B cell (primary cell): ENCODE measurements around the gene CFAP100. TPM values are rescaled to one million over a fixed set of nuclear protein-coding genes. Genes with fewer than 3 reads are reported as not detected.

ENCODE experiments used
- ATAC-seq: fragments of 200-7000 bp; cut with Tn5 transposase; one replicate; pipeline ENCODE4 v1.10.0; 2021; ENCODE audit warnings: low read depth, mild to moderate bottlenecking, moderate number of reproducible peaks, moderate library complexity
- CTCF ChIA-PET: fragments of 350-600 bp; sonication (Branson Sonifier 250); formaldehyde crosslinking; loops from one replicate; lab custom pipeline; 2021; ENCODE audit warnings: antibody characterized with exemption, inconsistent platforms; lab: Charles Lee
- POLR2A ChIA-PET: fragments of 350-600 bp; sonication (Branson Sonifier 250); formaldehyde crosslinking; loops from one replicate; lab custom pipeline; 2021; ENCODE audit warnings: antibody characterized with exemption; lab: Charles Lee
- DNase-seq: peaks from one replicate; pipeline ENCODE4 v3.0.0; 2013
- H2AFZ ChIP-seq: 2 replicates; pipeline ENCODE4 v1.6.1; 2012; ENCODE audit warnings: mild to moderate bottlenecking, low read depth, low read length; ENCODE audit not compliant: insufficient read depth, poor library complexity, severe bottlenecking
- H3K27ac ChIP-seq, 2 donors: 1 replicate in 1 of 2; 2 replicates in 1 of 2; pipeline ENCODE4 v1.5.1; 2012 to 2013; ENCODE audit warnings: low read length in 2 of 2, mild to moderate bottlenecking in 2 of 2, moderate library complexity in 1 of 2
- H3K27me3 ChIP-seq, 4 experiments: fragments of 200-600 bp in 1 of 4; sonication (generic) in 1 of 4; replicated peaks in 1 of 4; 1 replicate in 2 of 4; 2 replicates in 2 of 4; pipeline versions ENCODE4 v1.6.1 to v1.7.0; 2013 to 2016; ENCODE audit warnings: low read length in 3 of 4, mild to moderate bottlenecking in 2 of 4, mixed read lengths in 1 of 4, moderate library complexity in 1 of 4; ENCODE audit not compliant: insufficient read depth in 4 of 4, control insufficient read depth in 3 of 4; ENCODE audit errors: control extremely low read depth in 1 of 4
- H3K36me3 ChIP-seq, 2 experiments: replicated peaks in 1 of 2; 1 replicate in 1 of 2; 2 replicates in 1 of 2; pipeline versions ENCODE4 v1.6.1 to v1.7.1; 2013; ENCODE audit warnings: low read length in 1 of 2; ENCODE audit not compliant: insufficient read depth in 2 of 2, control insufficient read depth in 1 of 2; ENCODE audit errors: control extremely low read depth in 1 of 2, extremely low read depth in 1 of 2
- H3K4me1 ChIP-seq, 2 donors: fragments of 200-600 bp in 1 of 2; sonication (generic) in 1 of 2; 1 replicate in 1 of 2; 2 replicates in 1 of 2; pipeline versions ENCODE4 v1.5.1 to v1.6.1; 2013 to 2017; ENCODE audit warnings: low read length in 2 of 2; ENCODE audit not compliant: control insufficient read depth in 2 of 2, insufficient read depth in 2 of 2
- H3K4me2 ChIP-seq: replicated peaks from 2 replicates; pipeline ENCODE3; 2012; ENCODE audit warnings: mild to moderate bottlenecking, low read depth, low read length; ENCODE audit not compliant: poor library complexity, severe bottlenecking
- H3K4me3 ChIP-seq, 5 experiments: fragments of 200-600 bp in 1 of 5; sonication (generic) in 1 of 5; 1 replicate in 3 of 5; 2 replicates in 2 of 5; pipeline versions ENCODE4 v1.5.1 to v1.7.0; 2011 to 2016; ENCODE audit warnings: low read length in 4 of 5, mild to moderate bottlenecking in 4 of 5, low read depth in 2 of 5, control low read depth in 1 of 5, moderate library complexity in 1 of 5; ENCODE audit not compliant: insufficient read depth in 1 of 5; ENCODE audit errors: control extremely low read depth in 1 of 5, extremely low read depth in 1 of 5
- H3K79me2 ChIP-seq: fragments of 200-600 bp; sonication (generic); one replicate; pipeline ENCODE4 v1.6.0; 2016; ENCODE audit warnings: low read length; ENCODE audit not compliant: control insufficient read depth, insufficient read depth
- H3K9ac ChIP-seq: fragments of 200-600 bp; sonication (generic); 2 replicates; pipeline ENCODE4 v1.6.1; 2017; ENCODE audit warnings: mild to moderate bottlenecking, low read length, moderate library complexity
- H3K9me3 ChIP-seq, 3 donors: one replicate each; pipeline versions ENCODE4 v1.6.1 to v1.7.1; 2013; ENCODE audit warnings: low read length in 2 of 3; ENCODE audit not compliant: control insufficient read depth in 2 of 3, insufficient read depth in 1 of 3; ENCODE audit errors: control extremely low read depth in 1 of 3
- H4K20me1 ChIP-seq: 2 replicates; pipeline ENCODE4 v1.6.0; 2012; ENCODE audit warnings: mild to moderate bottlenecking, low read length; ENCODE audit not compliant: insufficient read depth, control insufficient read depth, poor library complexity, severe bottlenecking
- H3K27ac Mint-ChIP-seq: one replicate; pipeline ENCODE4 v1.8.0; 2021; ENCODE audit warnings: mixed read lengths
- H3K27me3 Mint-ChIP-seq: one replicate; pipeline ENCODE4 v1.8.0; 2021; ENCODE audit warnings: mixed read lengths
- H3K4me1 Mint-ChIP-seq: one replicate; pipeline ENCODE4 v1.8.0; 2021; ENCODE audit warnings: mixed read lengths
- H3K4me3 Mint-ChIP-seq: one replicate; pipeline ENCODE4 v1.8.0; 2021; ENCODE audit warnings: mixed read lengths
- H3K9me3 Mint-ChIP-seq: one replicate; pipeline ENCODE4 v1.8.0; 2022; ENCODE audit warnings: mixed read lengths; ENCODE audit not compliant: insufficient read depth
- EZH2 ChIP-seq: IDR thresholded peaks from 2 replicates; pipeline ENCODE4 v1.6.1; 2012; ENCODE audit warnings: borderline replicate concordance, low read depth, mild to moderate bottlenecking, moderate library complexity, low read length; ENCODE audit not compliant: insufficient read depth, poor library complexity, severe bottlenecking
- WGBS: methylation state at CpG from one replicate; pipeline ENCODE4 v1.1.5; 2013; ENCODE audit warnings: missing lambda C conversion rate; ENCODE audit not compliant: insufficient coverage; 5-methylcytosine and 5-hydroxymethylcytosine counted together
- intact Hi-C: fragments of 100-400 bp; cut with micrococcal nuclease; formaldehyde crosslinking; loops from one replicate; pipeline ENCODE4 v1.10.0; 2022
- polyA plus RNA-seq: library from polyadenylated mRNA; depleted of rRNA; stranded (reverse); fragments of >200 nt; gene quantifications from 2 replicates; pipeline ENCODE4 v1.2.3, GENCODE V29; 2012
- total RNA-seq, 2 donors: library from RNA; stranded (reverse); fragments of 120-200 nt in 1 of 2; gene quantifications; 1 replicate in 1 of 2; 2 replicates in 1 of 2; pipeline versions ENCODE4 v1.2.3 to v1.2.4, GENCODE V29; 2013 to 2022
- TF ChIP-seq, protein P1 (sequence below): fragments of 200-600 bp; IDR thresholded peaks from one replicate; pipeline ENCODE4 v1.8.0; 2022; ENCODE audit warnings: antibody characterized with exemption, mild to moderate bottlenecking

The CFAP100 gene
- total and polyA plus RNA-seq, 2 donors (not counting 1 experiment from before 2014, with no cell fraction given), result not detected

DNA sequence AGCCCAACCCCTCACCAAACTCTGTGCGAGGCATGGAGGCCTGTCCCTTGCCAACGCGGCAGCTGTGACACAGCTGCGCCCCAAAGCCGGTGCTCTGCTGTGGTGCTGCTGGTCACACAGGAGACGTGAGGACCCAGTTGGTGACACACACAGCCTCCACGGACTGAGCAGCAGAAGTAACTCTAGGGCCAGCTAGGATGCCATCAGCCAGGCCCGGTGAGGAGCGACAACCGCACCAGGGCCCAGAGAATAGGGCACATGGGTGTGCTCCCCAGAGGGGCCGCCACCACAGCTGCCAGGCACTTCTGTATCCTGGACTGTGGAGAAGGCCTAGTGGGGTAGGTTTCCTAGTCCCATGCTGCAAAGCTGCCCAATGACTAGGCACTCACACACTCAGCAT, 70.3 kb downstream of the CFAP100 start:
- ChIA-PET CTCF (no interaction called here), POLR2A (no interaction called here)
- 98% methylated on average over 10 of the region's 11 CpGs for WGBS
- Histone ChIP-seq H4K20me1 (peaks cover 92% of the 10 kb centered on the region), H3K4me2 (no peak overlapping the region), H3K4me1 (no peaks in the 10 kb centered on the region), H3K9me3 (no peaks in the 10 kb centered on the region), H3K27me3 (no peaks in the 10 kb centered on the region), H3K27ac (no peak overlapping the region), H3K36me3 (peaks cover 29 to 93% of the 10 kb centered on the region in 2 experiments), H2AFZ (no peak overlapping the region), H3K4me3 (no peak overlapping the region), H3K79me2 (peaks cover 54% of the 10 kb centered on the region), H3K9ac (no peak overlapping the region)
- ATAC-seq (no peak), DNase-seq (no peak)
- no peaks in the 10 kb centered on the region for H3K27me3 Mint-ChIP-seq
- H3K4me3 Mint-ChIP-seq, result no peak overlapping the region
- no peaks in the 10 kb centered on the region for H3K9me3 Mint-ChIP-seq
- intact Hi-C loops, result no loop called here
- TF ChIP-seq EZH2, result no peak
- TF ChIP-seq, protein P1, sequence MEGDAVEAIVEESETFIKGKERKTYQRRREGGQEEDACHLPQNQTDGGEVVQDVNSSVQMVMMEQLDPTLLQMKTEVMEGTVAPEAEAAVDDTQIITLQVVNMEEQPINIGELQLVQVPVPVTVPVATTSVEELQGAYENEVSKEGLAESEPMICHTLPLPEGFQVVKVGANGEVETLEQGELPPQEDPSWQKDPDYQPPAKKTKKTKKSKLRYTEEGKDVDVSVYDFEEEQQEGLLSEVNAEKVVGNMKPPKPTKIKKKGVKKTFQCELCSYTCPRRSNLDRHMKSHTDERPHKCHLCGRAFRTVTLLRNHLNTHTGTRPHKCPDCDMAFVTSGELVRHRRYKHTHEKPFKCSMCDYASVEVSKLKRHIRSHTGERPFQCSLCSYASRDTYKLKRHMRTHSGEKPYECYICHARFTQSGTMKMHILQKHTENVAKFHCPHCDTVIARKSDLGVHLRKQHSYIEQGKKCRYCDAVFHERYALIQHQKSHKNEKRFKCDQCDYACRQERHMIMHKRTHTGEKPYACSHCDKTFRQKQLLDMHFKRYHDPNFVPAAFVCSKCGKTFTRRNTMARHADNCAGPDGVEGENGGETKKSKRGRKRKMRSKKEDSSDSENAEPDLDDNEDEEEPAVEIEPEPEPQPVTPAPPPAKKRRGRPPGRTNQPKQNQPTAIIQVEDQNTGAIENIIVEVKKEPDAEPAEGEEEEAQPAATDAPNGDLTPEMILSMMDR, result no peak
- peaks cover 6% of the 10 kb centered on the region for H3K4me1 Mint-ChIP-seq
- H3K27ac Mint-ChIP-seq, result no peak overlapping the region

DNA sequence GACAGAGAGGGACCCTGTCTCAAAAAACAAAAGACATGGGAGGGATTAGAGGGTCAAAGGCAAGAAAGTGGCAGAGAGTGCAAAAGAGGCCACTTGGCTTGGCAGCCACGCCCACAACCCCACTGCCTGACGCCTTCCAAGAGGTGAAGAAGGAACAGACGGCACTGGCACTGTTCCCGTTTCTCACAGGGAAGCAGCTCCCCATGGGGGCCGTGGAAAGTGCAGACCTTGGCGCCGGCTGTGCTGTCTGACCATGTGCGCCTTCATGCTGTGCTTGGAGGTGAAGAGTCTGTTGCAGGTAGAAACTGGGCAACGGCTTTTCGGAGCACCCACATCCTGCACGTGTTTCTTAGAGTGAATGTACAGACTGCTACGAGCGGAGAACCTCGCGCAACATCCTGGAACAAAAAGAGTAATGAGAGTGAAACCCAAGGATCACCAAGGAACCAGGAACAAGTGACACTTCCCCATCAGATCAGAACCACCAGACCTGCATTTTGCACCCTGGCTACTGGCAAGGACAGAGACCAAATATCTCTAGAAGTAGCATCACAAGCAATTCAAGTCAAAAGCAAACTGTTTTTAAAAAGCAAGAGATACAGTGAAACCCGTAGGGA, 71.3 kb downstream of the CFAP100 start:
- peaks cover 94% of the 10 kb centered on the region for H4K20me1 ChIP-seq
- H3K27me3 ChIP-seq, result no peaks in the 10 kb centered on the region
- no peak overlapping the region for H3K27ac Mint-ChIP-seq
- H3K36me3 ChIP-seq, result peaks cover 32 to 92% of the 10 kb centered on the region in 2 experiments
- no peak overlapping the region for H2AFZ ChIP-seq
- intact Hi-C loops, result no loop called here
- peaks cover 57% of the 10 kb centered on the region for H3K79me2 ChIP-seq
- H3K9ac ChIP-seq, result no peak overlapping the region
- 98% methylated on average over 15 of the region's 16 CpGs for WGBS
- no peak overlapping the region for H3K27ac ChIP-seq
- H3K4me1 Mint-ChIP-seq, result peaks cover 8% of the 10 kb centered on the region
- ChIA-PET CTCF (no interaction called here), POLR2A (no interaction called here)
- H3K4me1 ChIP-seq, result no peaks in the 10 kb centered on the region
- H3K4me3 ChIP-seq, result no peak overlapping the region
- ATAC-seq, result no peak
- H3K4me3 Mint-ChIP-seq, result no peak overlapping the region
- H3K27me3 Mint-ChIP-seq, result no peaks in the 10 kb centered on the region
- TF ChIP-seq, protein P1, result no peak
- no peak for TF ChIP-seq EZH2
- DNase-seq, result no peak
- no peaks in the 10 kb centered on the region for H3K9me3 Mint-ChIP-seq
- H3K4me2 ChIP-seq, result no peak overlapping the region
- H3K9me3 ChIP-seq, result no peaks in the 10 kb centered on the region
